ENCODE data around the gene PTDSS2.

DNA sequence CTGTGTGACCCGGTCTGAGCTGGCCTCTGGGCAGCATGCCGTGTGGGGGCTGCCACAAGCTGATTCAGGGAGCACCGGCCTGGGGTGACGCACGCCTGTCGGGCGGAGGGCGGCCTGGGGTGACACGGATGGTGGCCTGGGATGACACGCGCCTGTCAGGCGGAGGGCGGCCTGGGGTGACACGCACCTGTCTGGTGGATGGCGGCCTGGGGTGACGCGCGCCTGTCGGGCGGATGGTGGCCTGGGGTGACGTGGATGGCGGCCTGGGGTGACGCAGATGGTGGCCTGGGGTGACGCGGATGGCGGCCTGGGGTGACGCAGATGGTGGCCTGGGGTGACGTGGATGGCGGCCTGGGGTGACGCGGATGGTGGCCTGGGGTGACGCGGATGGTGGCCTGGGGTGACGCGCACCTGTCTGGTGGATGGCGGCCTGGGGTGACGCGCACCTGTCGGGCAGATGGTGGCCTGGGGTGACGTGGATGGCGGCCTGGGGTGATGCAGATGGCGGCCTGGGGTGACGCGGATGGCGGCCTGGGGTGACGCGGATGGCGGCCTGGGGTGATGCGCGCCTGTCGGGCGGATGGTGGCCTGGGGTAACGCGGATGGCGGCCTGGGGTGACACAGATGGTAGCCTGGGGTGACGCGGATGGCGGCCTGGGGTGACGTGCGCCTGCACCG lies 21.5 kb downstream of the PTDSS2 start:
- TF ChIP-seq CTCF (IDR thresholded peaks at IDR 0.05): no peak
- TF ChIP-seq JUN (IDR thresholded peaks at IDR 0.05): no peak
- TF ChIP-seq POLR2A (IDR thresholded peaks at IDR 0.05; ENCODE audit: low read length): 0 out of 2 replicates have a peak, but pooled peaks have one; percentile 9
- no peak for TF ChIP-seq CHD2 (IDR thresholded peaks at IDR 0.05; ENCODE audit: low read length, partially characterized antibody)
- no peak for TF ChIP-seq MAFK (IDR thresholded peaks at IDR 0.05; ENCODE audit: partially characterized antibody)
- no peak for TF ChIP-seq MAX (IDR thresholded peaks at IDR 0.05)
- TF ChIP-seq REST (IDR thresholded peaks at IDR 0.05): no peak
- no peak for TF ChIP-seq ZSCAN20 (CRISPR knock-in tag; IDR thresholded peaks at IDR 0.05)
